Measurements from ENCODE around the gene CETN3.
A peak's percentile ranks its signal among the peaks of the same experiment; 100 is the strongest.

CETN3 gene

GRCh38 chr5:90409318-90410177 is at the start of gene CETN3:
CETN3 (minus strand) TSS chr5:90409756; CDS start chr5:90409661, 95 bp downstream.
- DNase-seq (ENCODE audit: low read depth): peak; percentile 94

- peak; percentile 87 for DNase-seq (ENCODE audit: low read depth)
These were observed 37.4 kb upstream of the CETN3 start for GRCh38 chr5:90446961-90447360.

GRCh38 chr5:90440644-90441043 is 31.1 kb upstream of the CETN3 start:
- DNase-seq (ENCODE audit: low read depth): no peak

GRCh38 chr5:90438100-90438499 is 28.5 kb upstream of the CETN3 start:
- no peak for DNase-seq (ENCODE audit: low read depth)

GRCh38 chr5:90437663-90438062 is 28.1 kb upstream of the CETN3 start:
- DNase-seq (ENCODE audit: low read depth): no peak

- DNase-seq (ENCODE audit: low read depth): peak; percentile 4
These were observed 24.7 kb upstream of the CETN3 start for GRCh38 chr5:90434116-90434714.

- DNase-seq (ENCODE audit: low read depth): no peak
These were observed 14.7 kb upstream of the CETN3 start for GRCh38 chr5:90424245-90424644.

GRCh38 chr5:90421136-90421535 is 11.6 kb upstream of the CETN3 start:
- peak; percentile 8 for DNase-seq (ENCODE audit: low read depth)

GRCh38 chr5:90418214-90418613 is 8.7 kb upstream of the CETN3 start:
- DNase-seq (ENCODE audit: low read depth): no peak

GRCh38 chr5:90410178-90410762 is 714 bp upstream of the CETN3 start:
- DNase-seq (ENCODE audit: low read depth): no peak

GRCh38 chr5:90408571-90409317 is 812 bp downstream of the CETN3 start:
- DNase-seq (ENCODE audit: low read depth): no peak

GRCh38 chr5:90406466-90406865 is 3.1 kb downstream of the CETN3 start:
- no peak for DNase-seq (ENCODE audit: low read depth)

GRCh38 chr5:90402521-90403255 is 6.9 kb downstream of the CETN3 start:
- no peak for DNase-seq (ENCODE audit: low read depth)

- no peak for DNase-seq (ENCODE audit: low read depth)
These were observed 10.3 kb downstream of the CETN3 start for GRCh38 chr5:90399251-90399650.

- no peak for DNase-seq (ENCODE audit: low read depth)
These were observed 10.8 kb downstream of the CETN3 start for GRCh38 chr5:90398726-90399125.

- DNase-seq (ENCODE audit: low read depth): no peak
These were observed 14.6 kb downstream of the CETN3 start for GRCh38 chr5:90395005-90395404.

GRCh38 chr5:90390928-90391327 is 18.6 kb downstream of the CETN3 start:
- DNase-seq (ENCODE audit: low read depth): no peak

- DNase-seq (ENCODE audit: low read depth): no peak
These were observed 19.2 kb downstream of the CETN3 start for GRCh38 chr5:90390326-90390725.

- no peak for DNase-seq (ENCODE audit: low read depth)
These were observed 22.0 kb downstream of the CETN3 start for GRCh38 chr5:90387508-90387907.

- DNase-seq (ENCODE audit: low read depth): peak; percentile 12
These were observed 23.4 kb downstream of the CETN3 start for GRCh38 chr5:90386099-90386710.

GRCh38 chr5:90384389-90384788 is 25.2 kb downstream of the CETN3 start:
- DNase-seq (ENCODE audit: low read depth): no peak

Measured in fibroblast of gingiva (primary cell).